Activated naive CD8-positive, alpha-beta T cell (primary cell): Measurements from ENCODE around the gene ZCCHC3.
"Not testable (repeated sequence)": the region's sequence is repeated elsewhere in the genome, so short reads cannot be mapped to it uniquely, and the experiment has no call there.

ENCODE experiments used
- H3K27ac Mint-ChIP-seq: one replicate; pipeline ENCODE4 v1.8.0; 2021; ENCODE audit warnings: mixed read lengths
- H3K27me3 Mint-ChIP-seq: one replicate; pipeline ENCODE4 v1.8.0; 2021; ENCODE audit warnings: mixed read lengths
- H3K36me3 Mint-ChIP-seq: one replicate; pipeline ENCODE4 v1.8.0; 2021; ENCODE audit warnings: mixed read lengths
- H3K4me1 Mint-ChIP-seq: one replicate; pipeline ENCODE4 v1.8.0; 2021; ENCODE audit warnings: low read depth, mixed read lengths
- H3K4me3 Mint-ChIP-seq: one replicate; pipeline ENCODE4 v1.8.0; 2021; ENCODE audit warnings: mild to moderate bottlenecking, mixed read lengths
- H3K9me3 Mint-ChIP-seq: one replicate; pipeline ENCODE4 v1.8.0; 2021; ENCODE audit warnings: low read depth, mixed read lengths

ZCCHC3 gene

DNA sequence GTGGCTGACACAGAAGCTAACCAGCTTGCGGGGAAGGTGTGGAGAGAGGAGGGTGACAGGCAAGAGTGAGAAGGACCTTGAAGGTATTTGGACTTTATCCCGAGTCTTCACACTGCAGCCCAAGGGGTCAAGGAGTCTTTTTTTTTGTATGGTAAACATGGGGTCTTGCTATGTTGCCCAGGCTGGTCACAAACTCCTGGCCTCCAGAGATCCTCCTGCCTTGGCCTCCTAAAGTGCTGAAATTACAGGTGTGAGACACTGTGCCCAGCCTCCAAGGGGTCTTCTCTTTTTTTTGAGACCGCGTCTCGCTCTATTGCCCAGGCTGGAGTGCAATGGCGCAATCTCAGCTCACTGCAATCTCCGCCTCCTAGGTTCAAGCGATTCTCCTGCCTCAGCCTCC is 37.2 kb downstream of the ZCCHC3 start:
- Mint-ChIP-seq H3K27me3 (no peaks in the 10 kb centered on the region), H3K4me1 (peaks cover 9% of the 10 kb centered on the region), H3K4me3 (no peak overlapping the region), H3K27ac (no peak overlapping the region), H3K9me3 (no peaks in the 10 kb centered on the region), H3K36me3 (no peaks in the 10 kb centered on the region)

GRCh38 chr20:336040-336439 is 38.7 kb downstream of the ZCCHC3 start:
- not testable (repeated sequence) for H3K4me3 Mint-ChIP-seq, H3K36me3 Mint-ChIP-seq, H3K27ac Mint-ChIP-seq, H3K9me3 Mint-ChIP-seq, H3K4me1 Mint-ChIP-seq, H3K27me3 Mint-ChIP-seq

DNA sequence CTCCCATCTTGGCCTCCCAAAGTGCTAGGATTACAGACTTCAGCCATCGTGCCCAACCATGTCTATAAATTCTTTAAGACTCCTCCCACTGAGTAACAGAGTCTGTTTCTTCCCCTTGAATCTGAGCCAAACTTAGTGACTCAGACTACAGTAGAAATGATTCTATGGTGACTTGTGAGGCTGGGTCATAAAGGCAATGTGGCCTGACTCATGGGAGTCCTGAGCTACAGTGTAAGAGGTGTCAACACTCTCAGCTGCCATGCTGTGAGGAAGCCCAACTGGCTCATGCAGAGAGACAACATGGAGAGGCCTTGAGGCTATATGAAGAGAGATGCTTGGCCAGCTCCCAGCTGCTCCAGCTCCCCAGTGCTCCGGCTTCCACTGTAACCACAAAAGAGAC is 44.3 kb downstream of the ZCCHC3 start:
- Mint-ChIP-seq H3K27me3 (no peaks in the 10 kb centered on the region), H3K4me1 (peaks cover 7% of the 10 kb centered on the region), H3K27ac (no peak overlapping the region), H3K4me3 (no peak overlapping the region), H3K9me3 (peaks cover 3% of the 10 kb centered on the region), H3K36me3 (peaks cover 6% of the 10 kb centered on the region)

DNA sequence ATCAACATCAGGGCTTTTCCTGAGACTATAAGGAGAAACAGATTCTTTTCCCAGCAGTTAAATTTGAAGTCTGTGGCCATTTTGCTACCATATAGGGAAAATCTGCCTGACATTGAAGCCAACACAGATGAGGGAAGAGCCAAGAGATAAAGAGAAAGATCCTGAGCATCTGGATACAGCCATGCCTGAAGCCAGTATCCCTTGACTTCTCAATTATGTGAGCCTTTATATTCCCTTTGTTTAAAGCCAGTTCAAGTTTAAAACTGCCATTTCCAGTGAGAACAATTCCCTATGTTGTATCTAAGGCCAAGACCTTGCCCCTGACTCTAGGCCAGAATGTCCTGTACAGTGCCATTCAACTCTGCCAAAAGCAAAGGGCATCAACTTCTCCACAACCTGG is 45.7 kb downstream of the ZCCHC3 start:
- peaks cover 7% of the 10 kb centered on the region for H3K4me1 Mint-ChIP-seq
- no peak overlapping the region for H3K27ac Mint-ChIP-seq
- H3K4me3 Mint-ChIP-seq = no peak overlapping the region
- H3K36me3 Mint-ChIP-seq = peaks cover 6% of the 10 kb centered on the region
- peaks cover 3% of the 10 kb centered on the region for H3K9me3 Mint-ChIP-seq
- H3K27me3 Mint-ChIP-seq = no peaks in the 10 kb centered on the region

- peaks cover 12% of the 10 kb centered on the region for H3K4me1 Mint-ChIP-seq
- peak overlapping the region; percentile 86 for H3K4me3 Mint-ChIP-seq
- peak overlapping the region; percentile 34 for H3K27ac Mint-ChIP-seq
- H3K27me3 Mint-ChIP-seq = no peaks in the 10 kb centered on the region
- peaks cover 6% of the 10 kb centered on the region for H3K36me3 Mint-ChIP-seq
- peaks cover 3% of the 10 kb centered on the region for H3K9me3 Mint-ChIP-seq
These were observed 48.8 kb downstream of the ZCCHC3 start for GRCh38 chr20:346033-346639.

GRCh38 chr20:346640-347316 is 49.4 kb downstream of the ZCCHC3 start, which contains the start of gene NRSN2:
NRSN2 (plus strand) TSS chr20:347111; CDS start chr20:349644, 2,533 bp downstream.
- Mint-ChIP-seq H3K36me3 (peaks cover 5% of the 10 kb centered on the region), H3K27ac (peak within 1 kb of the TSS; percentile 34), H3K4me1 (peaks cover 11% of the 10 kb centered on the region), H3K27me3 (no peaks in the 10 kb centered on the region), H3K9me3 (peaks cover 3% of the 10 kb centered on the region), H3K4me3 (peak within 1 kb of the TSS; percentile 92)

DNA sequence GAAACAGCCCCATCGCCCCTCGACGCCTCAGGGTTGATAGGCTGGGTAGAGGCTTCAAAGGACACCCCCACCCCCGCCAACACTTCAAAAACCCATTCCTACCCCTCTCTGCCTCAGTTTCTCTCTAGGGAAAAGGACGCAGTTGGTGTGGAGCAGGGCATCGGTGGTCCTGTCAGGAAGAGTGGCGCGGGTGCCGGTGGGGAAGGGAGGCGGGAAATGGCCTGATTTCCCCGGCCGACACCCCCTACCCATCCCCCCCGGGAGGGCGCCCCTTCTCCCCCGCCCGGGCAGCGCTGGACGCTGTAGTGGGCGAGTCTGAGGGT is 49.9 kb downstream of the ZCCHC3 start:
- Mint-ChIP-seq H3K4me1 (peaks cover 11% of the 10 kb centered on the region), H3K27me3 (no peaks in the 10 kb centered on the region), H3K9me3 (peaks cover 3% of the 10 kb centered on the region), H3K36me3 (peaks cover 4% of the 10 kb centered on the region), H3K27ac (no peak overlapping the region), H3K4me3 (peak overlapping the region; percentile 92)

DNA sequence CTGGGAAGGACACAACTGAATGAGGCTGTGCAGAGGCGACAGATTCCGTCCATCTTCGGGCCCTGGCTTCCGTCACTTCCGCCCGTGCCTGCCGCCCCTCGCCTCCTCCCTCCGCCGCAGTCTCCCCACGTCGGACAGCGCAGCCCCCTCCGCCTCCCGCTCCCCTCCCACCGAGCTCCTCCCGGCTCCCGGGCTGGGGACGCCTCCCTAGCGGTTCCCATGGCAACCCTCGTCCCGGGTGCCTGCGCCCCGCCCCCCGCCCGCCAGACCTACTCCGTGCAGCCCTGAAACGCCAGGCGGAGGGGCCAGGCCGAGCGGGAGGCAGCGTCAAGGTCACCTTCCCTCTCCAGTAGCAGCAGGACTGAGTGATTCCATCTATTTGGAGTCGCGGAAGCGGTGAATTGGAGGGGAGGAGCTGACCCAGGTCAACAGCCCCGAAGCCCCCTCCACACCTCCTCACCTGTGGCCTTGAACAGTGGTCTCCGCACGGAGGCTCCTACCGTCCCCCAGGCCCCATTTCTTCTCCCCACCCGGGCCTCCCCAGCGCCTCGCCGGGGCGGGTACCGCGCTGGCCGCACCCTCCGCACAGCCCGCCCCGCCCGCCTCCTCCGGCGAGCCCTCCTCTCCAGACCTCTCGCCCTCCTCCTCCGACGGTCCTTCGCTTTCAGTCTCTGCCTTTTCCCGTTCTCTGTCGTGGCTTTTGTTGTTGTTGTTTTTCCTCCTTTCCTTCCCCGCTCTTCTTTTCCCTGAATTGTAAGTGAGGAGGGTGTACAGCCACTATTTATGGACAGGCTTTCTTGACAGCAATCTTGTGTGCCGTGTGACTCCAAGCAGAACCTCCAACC is 50.5 kb downstream of the ZCCHC3 start:
- H3K4me3 Mint-ChIP-seq = peak overlapping the region; percentile 92
- H3K27ac Mint-ChIP-seq = peak overlapping the region; percentile 47
- H3K27me3 Mint-ChIP-seq = no peaks in the 10 kb centered on the region
- H3K4me1 Mint-ChIP-seq = peaks cover 11% of the 10 kb centered on the region
- H3K9me3 Mint-ChIP-seq = peaks cover 3% of the 10 kb centered on the region
- peaks cover 3% of the 10 kb centered on the region for H3K36me3 Mint-ChIP-seq

DNA sequence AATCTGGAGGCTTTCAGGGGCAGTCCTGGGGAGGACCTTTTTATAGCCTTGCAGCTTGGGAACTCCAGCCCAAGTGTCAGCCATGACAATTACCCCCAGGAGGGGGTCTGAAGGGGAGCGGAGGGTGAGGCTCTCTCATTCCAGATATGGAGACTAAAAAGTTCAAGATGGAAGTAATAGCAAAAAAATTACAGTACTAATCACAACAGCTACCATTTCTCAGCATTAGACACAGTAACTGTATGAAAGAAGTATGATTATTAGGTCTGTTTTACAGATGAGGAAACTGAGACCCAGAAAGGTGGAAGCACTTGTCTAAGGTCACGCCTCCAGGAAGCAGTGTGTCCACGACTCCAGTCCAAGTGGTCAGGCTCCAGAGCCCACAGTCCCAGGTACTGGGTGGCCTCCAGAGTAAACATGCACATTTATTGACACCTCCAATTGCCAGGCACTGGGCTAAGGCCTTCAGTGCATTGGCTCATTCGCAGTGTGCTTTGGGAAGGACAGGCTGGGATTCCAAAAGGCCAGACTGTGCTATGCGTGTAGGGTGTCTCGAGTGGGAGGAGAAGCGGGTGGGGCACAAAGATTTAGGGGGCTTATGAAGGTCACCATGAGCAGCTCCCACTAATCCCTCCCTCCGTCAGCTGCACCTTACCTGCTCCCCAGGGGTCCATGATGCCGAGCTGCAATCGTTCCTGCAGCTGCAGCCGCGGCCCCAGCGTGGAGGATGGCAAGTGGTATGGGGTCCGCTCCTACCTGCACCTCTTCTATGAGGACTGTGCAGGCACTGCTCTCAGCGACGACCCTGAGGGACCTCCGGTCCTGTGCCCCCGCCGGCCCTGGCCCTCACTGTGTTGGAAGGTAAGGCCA is 51.8 kb downstream of the ZCCHC3 start:
- no peak overlapping the region for H3K27ac Mint-ChIP-seq
- peaks cover 11% of the 10 kb centered on the region for H3K4me1 Mint-ChIP-seq
- H3K9me3 Mint-ChIP-seq = no peaks in the 10 kb centered on the region
- no peaks in the 10 kb centered on the region for H3K27me3 Mint-ChIP-seq
- no peak overlapping the region for H3K4me3 Mint-ChIP-seq
- no peaks in the 10 kb centered on the region for H3K36me3 Mint-ChIP-seq
